Calu3 (cell line): ENCODE results near the gene LCOR. TPM values are rescaled to one million over a fixed set of nuclear protein-coding genes. Genes with fewer than 3 reads are reported as not detected.
"Not testable (repeated sequence)": the region's sequence is repeated elsewhere in the genome, so short reads cannot be mapped to it uniquely, and the experiment has no call there.

Experiments used
- BruUV-seq: library from RNA; stranded (reverse); fragments of 400-500 nt; replicated peaks from 2 replicates; lab custom pipeline; 2021; lab: Mats Ljungman, UMichigan
- CTCF ChIA-PET: fragments of 300-600 bp; sonication (Branson Sonifier 250); formaldehyde crosslinking; loops from one replicate; lab custom pipeline; 2022; ENCODE audit warnings: antibody characterized with exemption; lab: Charles Lee
- DNase-seq: peaks from one replicate; pipeline ENCODE4 v3.0.0; 2022
- H3K27ac Mint-ChIP-seq: one replicate; pipeline ENCODE4 v1.8.0; 2022; ENCODE audit warnings: mixed read lengths; ENCODE audit not compliant: unreplicated experiment
- H3K27me3 Mint-ChIP-seq: one replicate; pipeline ENCODE4 v1.8.0; 2022; ENCODE audit warnings: mixed read lengths; ENCODE audit not compliant: unreplicated experiment
- H3K36me3 Mint-ChIP-seq: one replicate; pipeline ENCODE4 v1.8.0; 2022; ENCODE audit warnings: mild to moderate bottlenecking, moderate library complexity, mixed read lengths; ENCODE audit not compliant: insufficient read depth, unreplicated experiment
- H3K4me1 Mint-ChIP-seq: one replicate; pipeline ENCODE4 v1.8.0; 2022; ENCODE audit warnings: mild to moderate bottlenecking, low read depth, mixed read lengths; ENCODE audit not compliant: unreplicated experiment
- H3K4me3 Mint-ChIP-seq: one replicate; pipeline ENCODE4 v1.8.0; 2022; ENCODE audit warnings: mild to moderate bottlenecking, low read depth, moderate library complexity, mixed read lengths; ENCODE audit not compliant: unreplicated experiment
- H3K9me3 Mint-ChIP-seq: one replicate; pipeline ENCODE4 v1.8.0; 2022; ENCODE audit warnings: low read depth, mixed read lengths; ENCODE audit not compliant: unreplicated experiment
- intact Hi-C: fragments of 100-400 bp; cut with micrococcal nuclease; formaldehyde crosslinking; loops from one replicate; pipeline ENCODE4 v1.10.0; 2022; ENCODE audit not compliant: unreplicated experiment
- total RNA-seq: library from RNA; stranded (reverse); gene quantifications from 2 replicates; pipeline ENCODE4 v1.2.3, GENCODE V29; 2022
- TF ChIP-seq, protein P1 (sequence below): fragments of 200-600 bp; IDR thresholded peaks from one replicate; pipeline ENCODE4 v1.8.0; 2022; ENCODE audit warnings: antibody characterized with exemption; ENCODE audit not compliant: unreplicated experiment

Gene LCOR
- total RNA-seq, 1 experiment from 2014 or later, result 50.1 TPM

DNA sequence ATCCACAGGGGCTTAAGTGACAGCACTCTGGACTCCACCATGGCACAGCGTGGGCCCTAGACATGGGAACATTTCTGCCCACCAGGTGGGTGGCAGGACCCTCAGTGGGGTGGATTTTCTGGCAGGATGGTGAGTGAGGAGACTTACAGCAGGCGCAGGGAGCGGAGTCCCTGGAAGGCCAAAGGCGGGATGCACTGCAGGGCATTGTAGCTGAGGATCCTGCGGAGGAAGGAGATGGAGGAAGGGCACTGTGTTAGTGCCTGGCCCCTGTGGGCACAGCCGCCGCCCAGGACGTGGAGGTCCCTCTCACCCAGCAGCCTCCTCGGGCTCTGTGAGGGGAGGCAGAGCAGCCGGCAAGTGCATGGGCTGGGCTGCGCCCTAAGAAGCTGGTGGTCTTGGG lies 199.4 kb downstream of the LCOR start:
- no TSS peak for BruUV-seq
- CTCF ChIA-PET, result no interaction called here
- Mint-ChIP-seq H3K4me1 (peaks cover 6% of the 10 kb centered on the region), H3K27me3 (peaks cover 52% of the 10 kb centered on the region), H3K9me3 (no peaks in the 10 kb centered on the region), H3K36me3 (no peaks in the 10 kb centered on the region), H3K4me3 (no peak overlapping the region), H3K27ac (no peak overlapping the region)
- TF ChIP-seq, protein P1, sequence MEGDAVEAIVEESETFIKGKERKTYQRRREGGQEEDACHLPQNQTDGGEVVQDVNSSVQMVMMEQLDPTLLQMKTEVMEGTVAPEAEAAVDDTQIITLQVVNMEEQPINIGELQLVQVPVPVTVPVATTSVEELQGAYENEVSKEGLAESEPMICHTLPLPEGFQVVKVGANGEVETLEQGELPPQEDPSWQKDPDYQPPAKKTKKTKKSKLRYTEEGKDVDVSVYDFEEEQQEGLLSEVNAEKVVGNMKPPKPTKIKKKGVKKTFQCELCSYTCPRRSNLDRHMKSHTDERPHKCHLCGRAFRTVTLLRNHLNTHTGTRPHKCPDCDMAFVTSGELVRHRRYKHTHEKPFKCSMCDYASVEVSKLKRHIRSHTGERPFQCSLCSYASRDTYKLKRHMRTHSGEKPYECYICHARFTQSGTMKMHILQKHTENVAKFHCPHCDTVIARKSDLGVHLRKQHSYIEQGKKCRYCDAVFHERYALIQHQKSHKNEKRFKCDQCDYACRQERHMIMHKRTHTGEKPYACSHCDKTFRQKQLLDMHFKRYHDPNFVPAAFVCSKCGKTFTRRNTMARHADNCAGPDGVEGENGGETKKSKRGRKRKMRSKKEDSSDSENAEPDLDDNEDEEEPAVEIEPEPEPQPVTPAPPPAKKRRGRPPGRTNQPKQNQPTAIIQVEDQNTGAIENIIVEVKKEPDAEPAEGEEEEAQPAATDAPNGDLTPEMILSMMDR, result no peak
- intact Hi-C loops, result loop anchor here (10.0 kb wide), 1 partner anchor 83 kb away; no protein-coding TSS in a partner anchor
- no peak for DNase-seq

GRCh38 chr10:97032624-97033023 lies 200.5 kb downstream of the LCOR start:
- intact Hi-C loops, result loop anchor here (10.0 kb wide), 1 partner anchor 82 kb away; no protein-coding TSS in a partner anchor
- H3K36me3 Mint-ChIP-seq, result peaks cover 5% of the 10 kb centered on the region
- H3K27ac Mint-ChIP-seq, result no peak overlapping the region
- H3K27me3 Mint-ChIP-seq, result peaks cover 56% of the 10 kb centered on the region
- CTCF ChIA-PET, result interaction anchor here (0.6 to 0.7 kb wide), 2 partner anchors 18 to 284 kb away, joined by 3 to 5 read pairs; no protein-coding TSS in a partner anchor
- H3K4me3 Mint-ChIP-seq, result no peak overlapping the region
- no TSS peak for BruUV-seq
- H3K4me1 Mint-ChIP-seq, result peaks cover 17% of the 10 kb centered on the region
- H3K9me3 Mint-ChIP-seq, result no peaks in the 10 kb centered on the region
- no peak for DNase-seq
- TF ChIP-seq, protein P1, result no peak

GRCh38 chr10:97033841-97034240 lies 201.7 kb downstream of the LCOR start:
- H3K27ac Mint-ChIP-seq, DNase-seq, BruUV-seq, H3K36me3 Mint-ChIP-seq, CTCF ChIA-PET, H3K9me3 Mint-ChIP-seq, H3K4me3 Mint-ChIP-seq: not testable (repeated sequence)
- intact Hi-C loops, result loop anchor here (10.0 kb wide), 1 partner anchor 81 kb away; no protein-coding TSS in a partner anchor
- peaks cover 28% of the 10 kb centered on the region for H3K4me1 Mint-ChIP-seq
- peaks cover 44% of the 10 kb centered on the region for H3K27me3 Mint-ChIP-seq

DNA sequence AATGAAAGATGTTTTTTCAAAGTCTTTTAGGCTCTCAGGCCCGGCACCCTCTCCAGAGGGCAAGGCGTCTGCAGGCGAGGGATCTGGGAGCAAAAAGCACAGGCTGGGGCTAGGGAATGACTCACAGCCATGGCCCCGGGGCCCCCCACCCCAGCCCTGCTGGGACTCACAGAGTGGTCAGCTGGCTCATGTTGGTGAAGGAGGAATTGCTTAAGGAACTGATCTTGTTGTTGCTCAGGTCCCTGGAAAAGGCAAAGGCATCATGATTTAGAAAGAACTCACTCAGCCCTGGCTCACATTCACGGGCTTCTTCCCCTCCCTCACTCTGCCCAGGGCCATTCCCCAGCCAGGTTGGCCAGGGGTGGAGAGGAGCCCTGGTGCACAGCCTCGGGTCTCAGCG lies 202.2 kb downstream of the LCOR start:
- Mint-ChIP-seq H3K27ac (no peak overlapping the region), H3K4me3 (no peak overlapping the region), H3K4me1 (peaks cover 28% of the 10 kb centered on the region), H3K9me3 (no peaks in the 10 kb centered on the region), H3K36me3 (peaks cover 5% of the 10 kb centered on the region), H3K27me3 (peaks cover 39% of the 10 kb centered on the region)
- DNase-seq, result no peak
- BruUV-seq, result no TSS peak
- intact Hi-C loops, result loop anchor here (10.0 kb wide), 1 partner anchor 80 kb away; no protein-coding TSS in a partner anchor
- CTCF ChIA-PET, result no interaction called here
- TF ChIP-seq, protein P1, result no peak
